CD14-positive monocyte (primary cell): ENCODE measurements around the gene MICB. TPM values are rescaled to one million over a fixed set of nuclear protein-coding genes. Genes with fewer than 3 reads are reported as not detected.
A peak's percentile ranks its signal among the peaks of the same experiment; 100 is the strongest.

Experiments
- DNase-seq, 3 donors: peaks; one replicate each; pipeline ENCODE4 v3.0.0-alpha.2; 2011 to 2022
- H2AFZ ChIP-seq: 2 replicates; pipeline ENCODE4 v1.6.0; 2012; ENCODE audit warnings: mild to moderate bottlenecking, low read depth, low read length, inconsistent platforms; ENCODE audit not compliant: insufficient read depth, poor library complexity, severe bottlenecking
- H3K27ac ChIP-seq, 2 donors: 1 replicate in 1 of 2; 2 replicates in 1 of 2; pipeline ENCODE4 v1.5.1; 2012 to 2013; ENCODE audit warnings: low read length in 2 of 2, control low read depth in 1 of 2, inconsistent platforms in 1 of 2, low read depth in 1 of 2, mild to moderate bottlenecking in 1 of 2
- H3K27me3 ChIP-seq, 2 donors: one replicate each; pipeline versions ENCODE4 v1.6.0 to v1.6.1; 2011 to 2013; ENCODE audit warnings: low read length in 2 of 2; ENCODE audit not compliant: control insufficient read depth in 2 of 2, insufficient read depth in 2 of 2
- H3K36me3 ChIP-seq, 2 donors: replicated peaks in 1 of 2; 1 replicate in 1 of 2; 2 replicates in 1 of 2; pipeline versions ENCODE4 v1.5.1 to v1.6.1; 2012 to 2013; ENCODE audit warnings: low read length in 2 of 2, control low read depth in 1 of 2, inconsistent platforms in 1 of 2, mild to moderate bottlenecking in 1 of 2; ENCODE audit not compliant: insufficient read depth in 2 of 2, control insufficient read depth in 1 of 2
- H3K4me1 ChIP-seq, 2 donors: 1 replicate in 1 of 2; 2 replicates in 1 of 2; pipeline versions ENCODE4 v1.5.1 to v1.6.1; 2012 to 2013; ENCODE audit warnings: low read length in 2 of 2, control low read depth in 1 of 2, inconsistent platforms in 1 of 2, mild to moderate bottlenecking in 1 of 2, moderate library complexity in 1 of 2; ENCODE audit not compliant: insufficient read depth in 2 of 2, control insufficient read depth in 1 of 2
- H3K4me2 ChIP-seq: replicated peaks from 2 replicates; pipeline ENCODE3; 2012; ENCODE audit warnings: low read length, moderate library complexity, mild to moderate bottlenecking; ENCODE audit not compliant: poor library complexity, severe bottlenecking; ENCODE audit errors: extremely low read depth
- H3K4me3 ChIP-seq, 3 experiments: fragments of 200-600 bp in 1 of 3; sonication (generic) in 1 of 3; replicated peaks in 1 of 3; 1 replicate in 2 of 3; 2 replicates in 1 of 3; pipeline ENCODE4 v1.5.1; 2011 to 2013; ENCODE audit warnings: low read length in 3 of 3, mild to moderate bottlenecking in 3 of 3, control low read depth in 2 of 3, low read depth in 2 of 3, inconsistent platforms in 1 of 3, moderate library complexity in 1 of 3
- H3K79me2 ChIP-seq: 2 replicates; pipeline ENCODE4 v1.6.0; 2012; ENCODE audit warnings: mild to moderate bottlenecking, control low read depth, inconsistent platforms, low read length, moderate library complexity; ENCODE audit not compliant: insufficient read depth
- H3K9ac ChIP-seq: 2 replicates; pipeline ENCODE4 v1.6.0; 2017; ENCODE audit warnings: low read length, mild to moderate bottlenecking; ENCODE audit not compliant: insufficient read depth, poor library complexity, severe bottlenecking
- H3K9me3 ChIP-seq, 2 donors: replicated peaks in 1 of 2; 1 replicate in 1 of 2; 2 replicates in 1 of 2; pipeline versions ENCODE4 v1.5.1 to v1.6.1; 2012 to 2013; ENCODE audit warnings: low read length in 2 of 2, control low read depth in 1 of 2; ENCODE audit not compliant: control insufficient read depth in 1 of 2, insufficient read depth in 1 of 2
- H4K20me1 ChIP-seq: 2 replicates; pipeline ENCODE4 v1.6.0; 2012; ENCODE audit warnings: mild to moderate bottlenecking, low read length, control low read depth, moderate library complexity; ENCODE audit not compliant: insufficient read depth
- H3K27ac Mint-ChIP-seq, 7 donors: one replicate each; pipeline ENCODE4 v1.8.0; 2020; ENCODE audit warnings: mild to moderate bottlenecking in 7 of 7, mixed read lengths in 7 of 7, moderate library complexity in 6 of 7, inconsistent platforms in 2 of 7
- H3K27me3 Mint-ChIP-seq, 3 donors: one replicate each; pipeline ENCODE4 v1.8.0; 2021 to 2022; ENCODE audit warnings: low read depth in 3 of 3, mild to moderate bottlenecking in 3 of 3, mixed read lengths in 3 of 3, moderate library complexity in 3 of 3, inconsistent platforms in 1 of 3
- H3K36me3 Mint-ChIP-seq, 2 donors: one replicate each; pipeline ENCODE4 v1.8.0; 2020; ENCODE audit warnings: mixed read lengths in 2 of 2, inconsistent platforms in 1 of 2, mild to moderate bottlenecking in 1 of 2
- H3K4me1 Mint-ChIP-seq: one replicate; pipeline ENCODE4 v1.8.0; 2020; ENCODE audit warnings: mild to moderate bottlenecking, mixed read lengths
- H3K4me3 Mint-ChIP-seq, 2 donors: one replicate each; pipeline ENCODE4 v1.8.0; 2020; ENCODE audit warnings: mild to moderate bottlenecking in 2 of 2, mixed read lengths in 2 of 2, moderate library complexity in 1 of 2
- H3K9me3 Mint-ChIP-seq, 7 donors: one replicate each; pipeline ENCODE4 v1.8.0; 2020 to 2022; ENCODE audit warnings: mixed read lengths in 7 of 7, mild to moderate bottlenecking in 6 of 7, moderate library complexity in 6 of 7, inconsistent platforms in 2 of 7
- CTCF ChIP-seq: fragments of 200-600 bp; IDR thresholded peaks from one replicate; pipeline ENCODE4 v1.8.0; 2022; ENCODE audit warnings: antibody characterized with exemption, mild to moderate bottlenecking
- WGBS: methylation state at CpG from one replicate; pipeline ENCODE4 v1.1.5; 2013; ENCODE audit warnings: missing lambda C conversion rate; ENCODE audit not compliant: insufficient coverage; 5-methylcytosine and 5-hydroxymethylcytosine counted together
- intact Hi-C, 2 donors: fragments of 100-400 bp; cut with micrococcal nuclease; formaldehyde crosslinking; loops; one replicate each; pipeline versions ENCODE4 v1.15.0 to v1.15.1; 2023
- polyA plus RNA-seq, 3 donors: library from polyadenylated mRNA; depleted of rRNA in 1 of 3; unstranded in 2 of 3; stranded (reverse) in 1 of 3; fragments of 300-500 nt in 2 of 3; fragments of >200 nt in 1 of 3; fragmentation: Illumina TruSeq in 2 of 3; gene quantifications; 1 replicate in 2 of 3; 2 replicates in 1 of 3; pipeline ENCODE4 v1.2.3, GENCODE V29; 2012 to 2021

MICB gene
- polyA plus RNA-seq, 3 donors, result 8.1 to 34.8 (median 11.4) TPM

DNA sequence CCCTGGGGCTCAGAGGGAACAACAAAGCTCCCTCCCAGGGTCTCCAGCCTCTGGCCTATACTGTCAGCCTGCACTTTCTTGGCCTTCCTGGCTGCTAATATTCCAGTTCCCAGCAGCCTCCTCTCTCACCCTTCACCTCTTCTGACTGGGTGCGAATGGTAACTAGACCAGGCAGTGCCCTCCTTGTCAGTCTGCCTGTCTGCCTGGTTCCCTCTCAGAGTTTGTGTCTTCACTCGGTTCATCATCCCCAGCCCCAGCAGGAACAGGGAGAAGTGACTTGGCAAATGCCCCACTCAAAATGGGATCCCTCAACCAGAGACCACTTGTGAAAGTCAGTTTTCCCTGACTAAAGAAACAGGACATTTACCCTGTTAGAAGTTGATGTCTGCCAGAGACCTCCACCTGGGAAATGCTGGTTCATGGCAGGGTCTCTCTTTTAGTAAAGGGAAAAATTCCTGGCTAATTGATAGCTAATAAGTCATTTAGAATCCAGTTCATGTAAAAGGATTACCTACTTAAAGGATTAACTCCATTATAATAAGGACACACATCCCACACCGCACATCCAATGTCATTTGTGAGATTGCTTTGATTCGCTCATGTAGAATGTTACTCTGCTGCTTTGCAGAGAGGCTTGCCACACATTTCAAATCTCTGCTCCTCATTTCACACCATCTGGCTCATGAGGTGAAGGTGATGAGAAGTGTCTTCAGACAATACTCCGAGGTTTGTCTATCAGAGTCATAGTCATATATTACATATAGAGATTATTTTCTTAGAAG lies 18.6 kb upstream of the MICB start:
- Histone ChIP-seq H3K9ac (no peak overlapping the region), H3K4me2 (no peak overlapping the region), H3K27me3 (no peaks in the 10 kb centered on the region), H3K9me3 (no peaks in the 10 kb centered on the region), H3K4me3 (no peak overlapping the region), H2AFZ (no peak overlapping the region), H3K4me1 (peaks cover 2 to 6% of the 10 kb centered on the region in 2 donors), H4K20me1 (peaks cover 62% of the 10 kb centered on the region), H3K27ac (no peak overlapping the region), H3K79me2 (no peaks in the 10 kb centered on the region), H3K36me3 (peaks cover 0 to 5% of the 10 kb centered on the region in 2 donors)
- Mint-ChIP-seq H3K27ac (peak overlapping the region in 2 of 7 donors; percentile 1 to 22), H3K9me3 (no peaks in the 10 kb centered on the region), H3K4me3 (no peak overlapping the region), H3K4me1 (peaks cover 8% of the 10 kb centered on the region), H3K27me3 (peaks cover 0 to 4% (median 1%) of the 10 kb centered on the region in 3 donors), H3K36me3 (peaks cover 11 to 29% of the 10 kb centered on the region in 2 donors)
- intact Hi-C loops, result no loop called here
- DNase-seq, result no peak
- TF ChIP-seq CTCF, result no peak
- 96% methylated on average over 2 of the region's 5 CpGs for WGBS

GRCh38 chr6:31479933-31480535 lies 17.9 kb upstream of the MICB start:
- Histone ChIP-seq H3K9me3 (no peaks in the 10 kb centered on the region), H3K36me3 (peaks cover 0 to 5% of the 10 kb centered on the region in 2 donors), H3K79me2 (no peaks in the 10 kb centered on the region), H4K20me1 (peaks cover 55% of the 10 kb centered on the region), H3K4me1 (no peaks in the 10 kb centered on the region), H2AFZ (no peak overlapping the region), H3K9ac (no peak overlapping the region), H3K27ac (no peak overlapping the region), H3K4me2 (no peak overlapping the region), H3K27me3 (no peaks in the 10 kb centered on the region), H3K4me3 (no peak overlapping the region)
- Mint-ChIP-seq H3K27me3 (peaks cover 0 to 4% (median 1%) of the 10 kb centered on the region in 3 donors), H3K36me3 (peaks cover 10 to 30% of the 10 kb centered on the region in 2 donors), H3K9me3 (no peaks in the 10 kb centered on the region), H3K4me1 (peaks cover 2% of the 10 kb centered on the region), H3K27ac (no peak overlapping the region), H3K4me3 (no peak overlapping the region)
- 100% methylated on average over 1 of the region's 3 CpGs for WGBS
- no peak for DNase-seq
- no peak for TF ChIP-seq CTCF
- intact Hi-C loops, result no loop called here
